Fibroblast of mammary gland (primary cell): ENCODE measurements around the gene NNAT.
A peak's percentile ranks its signal among the peaks of the same experiment; 100 is the strongest.

Source experiments
- DNase-seq: peaks from one replicate; pipeline ENCODE4 v3.0.0-alpha.2; 2010; ENCODE audit warnings: low read depth
- H3K4me3 ChIP-seq: 2 replicates; pipeline ENCODE4 v1.5.1; 2011; ENCODE audit warnings: low read depth, mild to moderate bottlenecking, low read length, moderate library complexity; ENCODE audit not compliant: control insufficient read depth
- CTCF ChIP-seq: conservative IDR thresholded peaks from 2 replicates; pipeline ENCODE4 v1.5.1; 2011; ENCODE audit warnings: low read depth, low read length, inconsistent platforms; ENCODE audit not compliant: control insufficient read depth, insufficient read depth

Gene NNAT

GRCh38 chr20:37529214-37529967 is 8.3 kb downstream of the NNAT start:
- no peak for DNase-seq
- TF ChIP-seq CTCF = no peak
- no peak overlapping the region for H3K4me3 ChIP-seq

- TF ChIP-seq CTCF = no peak
- no peak overlapping the region for H3K4me3 ChIP-seq
- no peak for DNase-seq
Observed at GRCh38 chr20:37529968-37530600, 9.0 kb downstream of the NNAT start.

GRCh38 chr20:37530696-37531095 is 9.6 kb downstream of the NNAT start:
- TF ChIP-seq CTCF = no peak
- no peak for DNase-seq
- no peak overlapping the region for H3K4me3 ChIP-seq

- no peak for DNase-seq
- TF ChIP-seq CTCF = no peak
- no peak overlapping the region for H3K4me3 ChIP-seq
Observed at GRCh38 chr20:37531856-37532255, 10.8 kb downstream of the NNAT start.

GRCh38 chr20:37533154-37533715 is 12.2 kb downstream of the NNAT start:
- no peak for TF ChIP-seq CTCF
- no peak for DNase-seq
- no peak overlapping the region for H3K4me3 ChIP-seq

- peak; percentile 83 for DNase-seq
- no peak overlapping the region for H3K4me3 ChIP-seq
- peak; percentile 86 for TF ChIP-seq CTCF
Observed at GRCh38 chr20:37534401-37535157, 13.5 kb downstream of the NNAT start.
